Osteocyte (in vitro differentiated cells): Measurements from ENCODE around the gene LRRK2. TPM values are rescaled to one million over a fixed set of nuclear protein-coding genes. Genes with fewer than 3 reads are reported as not detected.
"Not testable (repeated sequence)": the region's sequence is repeated elsewhere in the genome, so short reads cannot be mapped to it uniquely, and the experiment has no call there.

Experiments
- DNase-seq: peaks from one replicate; pipeline ENCODE4 v3.0.0; 2021; ENCODE audit warnings: mixed read lengths; ENCODE audit not compliant: unreplicated experiment; ENCODE audit errors: extremely low spot score
- H3K27ac Mint-ChIP-seq: one replicate; pipeline ENCODE4 v1.8.0; 2021; ENCODE audit warnings: mild to moderate bottlenecking, mixed read lengths; ENCODE audit not compliant: unreplicated experiment
- H3K27me3 Mint-ChIP-seq: one replicate; pipeline ENCODE4 v1.8.0; 2021; ENCODE audit warnings: mixed read lengths; ENCODE audit not compliant: unreplicated experiment
- H3K36me3 Mint-ChIP-seq: one replicate; pipeline ENCODE4 v1.8.0; 2021; ENCODE audit warnings: mixed read lengths; ENCODE audit not compliant: unreplicated experiment
- H3K4me1 Mint-ChIP-seq: one replicate; pipeline ENCODE4 v1.8.0; 2021; ENCODE audit warnings: mixed read lengths; ENCODE audit not compliant: unreplicated experiment
- H3K4me3 Mint-ChIP-seq: one replicate; pipeline ENCODE4 v1.8.0; 2021; ENCODE audit warnings: mild to moderate bottlenecking, moderate library complexity, mixed read lengths; ENCODE audit not compliant: unreplicated experiment
- H3K9me3 Mint-ChIP-seq: one replicate; pipeline ENCODE4 v1.8.0; 2021; ENCODE audit warnings: mixed read lengths; ENCODE audit not compliant: unreplicated experiment
- total RNA-seq: library from RNA; stranded (reverse); gene quantifications from 2 replicates; pipeline ENCODE4 v1.2.1, GENCODE V29; 2021
- TF ChIP-seq, protein P1 (sequence below): fragments of 200-600 bp; sonication (generic); IDR thresholded peaks from 2 replicates; pipeline ENCODE4 v1.5.0; 2021; ENCODE audit warnings: antibody characterized with exemption, mild to moderate bottlenecking, moderate library complexity

LRRK2 gene
- total RNA-seq, 1 donor from 2014 or later: not detected

DNA sequence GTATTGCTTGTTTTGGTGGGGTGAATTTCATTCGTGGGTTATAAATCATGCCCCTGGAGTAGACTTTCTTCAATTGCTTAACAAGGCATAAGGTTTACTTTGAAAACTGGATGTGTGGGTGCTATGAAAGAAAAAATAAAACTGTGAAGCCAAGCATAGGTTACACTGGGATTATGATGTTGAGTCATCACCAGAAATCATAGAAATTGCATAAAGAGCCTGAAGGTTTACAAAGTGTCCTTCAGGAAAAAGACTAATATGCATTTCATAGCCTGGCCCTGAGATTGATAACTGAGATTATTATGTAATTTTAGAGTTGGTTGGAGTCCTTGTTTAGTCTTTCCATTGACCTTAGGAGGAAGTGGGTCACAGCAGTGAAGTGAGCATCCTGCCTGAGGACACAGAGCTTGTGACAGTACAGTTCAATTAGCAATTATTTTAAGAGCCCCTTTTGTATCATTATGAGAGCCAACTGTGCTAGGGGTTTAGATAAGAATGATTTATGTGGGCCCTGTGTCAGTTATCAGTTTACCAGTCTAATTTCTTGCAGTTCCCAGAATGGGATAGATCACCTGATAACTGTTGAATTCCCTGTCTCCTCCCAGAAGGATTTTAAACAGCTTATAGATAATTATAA is 13.6 kb downstream of the LRRK2 start:
- H3K4me3 Mint-ChIP-seq: no peak overlapping the region
- H3K9me3 Mint-ChIP-seq: no peaks in the 10 kb centered on the region
- TF ChIP-seq, protein P1, sequence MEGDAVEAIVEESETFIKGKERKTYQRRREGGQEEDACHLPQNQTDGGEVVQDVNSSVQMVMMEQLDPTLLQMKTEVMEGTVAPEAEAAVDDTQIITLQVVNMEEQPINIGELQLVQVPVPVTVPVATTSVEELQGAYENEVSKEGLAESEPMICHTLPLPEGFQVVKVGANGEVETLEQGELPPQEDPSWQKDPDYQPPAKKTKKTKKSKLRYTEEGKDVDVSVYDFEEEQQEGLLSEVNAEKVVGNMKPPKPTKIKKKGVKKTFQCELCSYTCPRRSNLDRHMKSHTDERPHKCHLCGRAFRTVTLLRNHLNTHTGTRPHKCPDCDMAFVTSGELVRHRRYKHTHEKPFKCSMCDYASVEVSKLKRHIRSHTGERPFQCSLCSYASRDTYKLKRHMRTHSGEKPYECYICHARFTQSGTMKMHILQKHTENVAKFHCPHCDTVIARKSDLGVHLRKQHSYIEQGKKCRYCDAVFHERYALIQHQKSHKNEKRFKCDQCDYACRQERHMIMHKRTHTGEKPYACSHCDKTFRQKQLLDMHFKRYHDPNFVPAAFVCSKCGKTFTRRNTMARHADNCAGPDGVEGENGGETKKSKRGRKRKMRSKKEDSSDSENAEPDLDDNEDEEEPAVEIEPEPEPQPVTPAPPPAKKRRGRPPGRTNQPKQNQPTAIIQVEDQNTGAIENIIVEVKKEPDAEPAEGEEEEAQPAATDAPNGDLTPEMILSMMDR: no peak

DNA sequence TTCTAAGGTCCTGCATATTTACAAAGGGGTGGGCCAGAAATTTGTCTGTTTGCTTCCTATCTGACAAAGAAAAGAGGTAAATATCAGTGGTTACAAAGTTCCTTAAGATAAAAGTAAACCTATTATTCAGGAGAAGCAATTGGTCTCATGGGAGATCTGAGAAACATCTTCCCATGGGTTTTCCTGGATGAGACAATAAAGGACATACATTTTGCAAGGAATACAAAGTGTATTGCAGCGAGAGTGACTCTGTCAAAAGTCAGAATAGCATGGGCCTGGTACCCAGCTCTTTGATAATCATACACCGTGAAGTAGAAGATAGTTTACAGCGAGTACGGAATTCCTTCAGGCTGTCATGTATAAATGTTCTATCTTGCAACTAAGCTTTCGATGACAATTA is 14.2 kb downstream of the LRRK2 start:
- TF ChIP-seq, protein P1: no peak
- H3K4me1 Mint-ChIP-seq: no peaks in the 10 kb centered on the region

More for the DNA sequence above, 13.6 kb downstream of the LRRK2 start:
- H3K27ac Mint-ChIP-seq: no peak overlapping the region
- H3K36me3 Mint-ChIP-seq: no peaks in the 10 kb centered on the region
- H3K27me3 Mint-ChIP-seq: peaks cover 1% of the 10 kb centered on the region
- no peaks in the 10 kb centered on the region for H3K4me1 Mint-ChIP-seq
- DNase-seq: no peak

DNA sequence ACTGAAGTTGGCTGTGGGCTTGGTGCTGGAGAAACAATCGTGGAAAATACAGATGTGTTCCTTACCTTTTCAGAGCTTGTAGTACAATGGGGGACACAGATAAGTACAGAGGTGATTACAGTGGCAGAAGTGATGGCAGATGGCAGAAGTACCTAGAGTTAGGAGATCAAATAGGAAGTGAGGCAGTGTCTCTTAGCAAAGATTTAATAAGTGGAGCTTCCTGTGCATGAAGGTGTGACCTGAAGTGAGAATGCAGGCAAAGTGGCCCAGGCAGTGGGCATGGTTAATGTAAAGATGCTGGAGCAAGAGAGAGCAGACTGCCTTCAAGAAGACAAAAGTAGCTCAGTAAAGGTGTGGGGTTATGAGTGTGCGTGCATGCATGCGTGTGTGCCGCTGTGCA is 16.0 kb downstream of the LRRK2 start:
- H3K4me3 Mint-ChIP-seq: no peak overlapping the region
- H3K9me3 Mint-ChIP-seq: no peaks in the 10 kb centered on the region
- no peak for DNase-seq
- no peak overlapping the region for H3K27ac Mint-ChIP-seq
- TF ChIP-seq, protein P1: no peak
- no peaks in the 10 kb centered on the region for H3K27me3 Mint-ChIP-seq
- no peaks in the 10 kb centered on the region for H3K4me1 Mint-ChIP-seq
- no peaks in the 10 kb centered on the region for H3K36me3 Mint-ChIP-seq

More for the DNA sequence above, 14.2 kb downstream of the LRRK2 start:
- Mint-ChIP-seq H3K9me3 (no peaks in the 10 kb centered on the region), H3K27ac (no peak overlapping the region), H3K4me3 (no peak overlapping the region), H3K27me3 (no peaks in the 10 kb centered on the region), H3K36me3 (no peaks in the 10 kb centered on the region)
- no peak for DNase-seq

DNA sequence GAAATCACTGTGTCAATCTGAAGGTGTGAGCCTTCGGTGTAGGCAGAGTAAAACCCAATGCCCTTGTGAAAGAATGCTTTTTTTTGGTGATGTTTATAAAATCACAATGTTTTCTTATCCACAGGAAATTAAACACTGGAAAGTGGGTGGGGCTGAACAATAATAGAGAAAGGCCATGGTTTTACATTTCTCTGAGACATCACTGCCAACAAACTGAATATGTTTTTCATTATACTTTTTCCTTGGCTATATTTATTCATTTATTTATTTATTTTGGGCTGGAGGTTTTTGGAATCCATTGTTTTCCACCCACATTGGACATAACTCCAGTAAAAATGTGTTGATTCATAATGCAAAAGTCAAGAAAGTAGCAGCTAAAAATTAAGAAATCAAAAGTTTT is 16.9 kb downstream of the LRRK2 start:
- no peak overlapping the region for H3K4me3 Mint-ChIP-seq
- H3K36me3 Mint-ChIP-seq: no peaks in the 10 kb centered on the region
- no peaks in the 10 kb centered on the region for H3K4me1 Mint-ChIP-seq
- no peak for DNase-seq
- H3K27me3 Mint-ChIP-seq: no peaks in the 10 kb centered on the region
- no peaks in the 10 kb centered on the region for H3K9me3 Mint-ChIP-seq
- TF ChIP-seq, protein P1: no peak
- no peak overlapping the region for H3K27ac Mint-ChIP-seq

DNA sequence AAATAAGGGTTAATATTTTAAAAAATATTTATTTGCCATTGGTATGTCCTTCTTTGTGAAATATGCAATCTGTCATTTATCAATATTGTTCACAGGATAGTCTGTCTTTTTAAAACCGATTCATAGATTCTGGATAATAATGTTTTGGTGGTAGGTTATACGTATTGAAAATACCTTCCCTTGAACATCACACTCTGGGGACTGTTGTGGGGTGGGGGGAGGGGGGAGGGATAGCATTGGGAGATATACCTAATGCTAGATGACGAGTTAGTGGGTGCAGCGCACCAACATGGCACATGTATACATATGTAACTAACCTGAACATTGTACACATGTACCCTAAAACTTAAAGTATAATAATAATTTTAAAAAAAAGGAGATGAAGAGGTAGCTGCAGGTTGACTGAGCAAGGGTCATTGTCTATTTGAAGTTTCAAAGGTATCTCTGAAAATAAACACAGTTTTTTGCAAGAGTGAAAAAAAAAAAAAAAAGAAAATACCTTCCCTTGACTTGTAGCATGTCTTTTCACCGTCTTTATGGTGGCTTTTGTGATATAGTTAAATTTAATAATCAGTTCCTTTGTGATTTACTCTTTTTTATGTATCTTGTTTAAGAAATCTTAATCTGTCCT is 19.8 kb downstream of the LRRK2 start:
- not testable (repeated sequence) for H3K36me3 Mint-ChIP-seq, H3K4me1 Mint-ChIP-seq, DNase-seq, H3K9me3 Mint-ChIP-seq, H3K27ac Mint-ChIP-seq, H3K27me3 Mint-ChIP-seq, H3K4me3 Mint-ChIP-seq
